Measurements from ENCODE around the gene TNPO3. TPM values are rescaled to one million over a fixed set of nuclear protein-coding genes. Genes with fewer than 3 reads are reported as not detected.

Gene TNPO3
- polyA plus RNA-seq, 1 donor from 2014 or later: 47.7 TPM

GRCh38 chr7:128955981-128956380 lies 98.9 kb downstream of the TNPO3 start:
- Histone ChIP-seq H3F3A (ENCODE audit: insufficient read depth, low read length, poor library complexity, severe bottlenecking) (no peaks in the 10 kb centered on the region), H3K9ac (ENCODE audit: low read length) (no peak overlapping the region), H3K4me3 (ENCODE audit: low read length) (no peak overlapping the region), H3K27me3 (ENCODE audit: insufficient read depth, low read depth, low read length) (no peaks in the 10 kb centered on the region), H3K9me3 (ENCODE audit: low read length) (no peaks in the 10 kb centered on the region), H4K20me1 (ENCODE audit: insufficient read depth) (no peaks in the 10 kb centered on the region), H3K36me3 (ENCODE audit: insufficient read depth, low read length) (peaks cover 3% of the 10 kb centered on the region), H3K4me2 (ENCODE audit: low read length) (no peak overlapping the region), H2AFZ (ENCODE audit: low read depth, low read length) (no peak overlapping the region), H3K79me2 (replicated peaks; ENCODE audit: insufficient read depth, low read length) (no peaks in the 10 kb centered on the region), H3K9me2 (ENCODE audit: insufficient read depth, low read length) (no peaks in the 10 kb centered on the region), H3K27ac (ENCODE audit: low read length) (no peak overlapping the region)
- TF ChIP-seq SMC3 (conservative IDR thresholded peaks at IDR 0.05; ENCODE audit: poor library complexity): no peak
- no peak for TF ChIP-seq REST (IDR thresholded peaks at IDR 0.05; ENCODE audit: borderline replicate concordance)
- TF ChIP-seq CTCF (IDR thresholded peaks at IDR 0.05; ENCODE audit: poor library complexity, severe bottlenecking): no peak
- TF ChIP-seq MXI1 (conservative IDR thresholded peaks at IDR 0.05; ENCODE audit: poor library complexity, severe bottlenecking): no peak
- TF ChIP-seq RAD21 (conservative IDR thresholded peaks at IDR 0.05): no peak
- TF ChIP-seq EP300 (conservative IDR thresholded peaks at IDR 0.05; ENCODE audit: poor library complexity, severe bottlenecking): no peak
- no peak for TF ChIP-seq EZH2 (IDR thresholded peaks at IDR 0.05; ENCODE audit: borderline replicate concordance, insufficient read depth, low read length, poor library complexity, severe bottlenecking)
- no peak for TF ChIP-seq POLR2AphosphoS5 (IDR thresholded peaks at IDR 0.05)
- no peak for TF ChIP-seq TAF1 (IDR thresholded peaks at IDR 0.05; ENCODE audit: low read depth)

GRCh38 chr7:128954830-128955802 lies 99.8 kb downstream of the TNPO3 start:
- H4K20me1 ChIP-seq (ENCODE audit: insufficient read depth): no peaks in the 10 kb centered on the region
- H3K27ac ChIP-seq (ENCODE audit: low read length): no peak overlapping the region
- no peak overlapping the region for H3K4me3 ChIP-seq (ENCODE audit: low read length)
- no peaks in the 10 kb centered on the region for H3K27me3 ChIP-seq (ENCODE audit: insufficient read depth, low read depth, low read length)
- no peaks in the 10 kb centered on the region for H3K9me3 ChIP-seq (ENCODE audit: low read length)
- peaks cover 3% of the 10 kb centered on the region for H3K36me3 ChIP-seq (ENCODE audit: insufficient read depth, low read length)
- no peak overlapping the region for H3K4me2 ChIP-seq (ENCODE audit: low read length)
- no peak overlapping the region for H3K9ac ChIP-seq (ENCODE audit: low read length)
- H3K79me2 ChIP-seq (replicated peaks; ENCODE audit: insufficient read depth, low read length): no peaks in the 10 kb centered on the region
- no peak overlapping the region for H2AFZ ChIP-seq (ENCODE audit: low read depth, low read length)
- H3K9me2 ChIP-seq (ENCODE audit: insufficient read depth, low read length): no peaks in the 10 kb centered on the region
- TF ChIP-seq EZH2 (IDR thresholded peaks at IDR 0.05; ENCODE audit: borderline replicate concordance, insufficient read depth, low read length, poor library complexity, severe bottlenecking) (no peak), TAF1 (IDR thresholded peaks at IDR 0.05; ENCODE audit: low read depth) (no peak), POLR2AphosphoS5 (IDR thresholded peaks at IDR 0.05) (no peak), SMC3 (conservative IDR thresholded peaks at IDR 0.05; ENCODE audit: poor library complexity) (no peak), MXI1 (conservative IDR thresholded peaks at IDR 0.05; ENCODE audit: poor library complexity, severe bottlenecking) (no peak), REST (IDR thresholded peaks at IDR 0.05; ENCODE audit: borderline replicate concordance) (no peak), CTCF (IDR thresholded peaks at IDR 0.05; ENCODE audit: poor library complexity, severe bottlenecking) (no peak), EP300 (conservative IDR thresholded peaks at IDR 0.05; ENCODE audit: poor library complexity, severe bottlenecking) (no peak), RAD21 (conservative IDR thresholded peaks at IDR 0.05) (no peak)
- H3F3A ChIP-seq (ENCODE audit: insufficient read depth, low read length, poor library complexity, severe bottlenecking): no peaks in the 10 kb centered on the region

Measured in neural cell (in vitro differentiated cells).